Measurements from ENCODE around the gene DLGAP5.

GRCh38 chr14:55105991-55106390, 85.4 kb downstream of the DLGAP5 start:
- no peak for TF ChIP-seq EZH2 (IDR thresholded peaks at IDR 0.05; ENCODE audit: borderline replicate concordance, low read length)
- TF ChIP-seq CTCF (conservative IDR thresholded peaks at IDR 0.05 in 1 of 2, IDR thresholded peaks at IDR 0.05 in 1 of 2; ENCODE audit: extremely low read depth in 1 of 2, insufficient read depth in 1 of 2, low read depth in 1 of 2, low read length in 2 of 2), result no peak
